ENCODE data around the gene LDLRAD4.

LDLRAD4 gene

GRCh38 chr18:13406736-13407135 lies 188.2 kb downstream of the LDLRAD4 start:
- peaks cover 35% of the 10 kb centered on the region for H3K4me1 ChIP-seq
- TF ChIP-seq Cebpa-rat (IDR thresholded peaks at IDR 0.05): no peak
- H3K4me3 ChIP-seq: no peak overlapping the region
- 0 out of 2 replicates have a peak overlapping the region, but pooled peaks have one; percentile 5 for H3K27ac ChIP-seq
- peaks cover 23% of the 10 kb centered on the region for H3K9me3 ChIP-seq
- H3K36me3 ChIP-seq: peaks cover 90% of the 10 kb centered on the region
- no peaks in the 10 kb centered on the region for H3K27me3 ChIP-seq
- no peak overlapping the region for H3K4me2 ChIP-seq
- H3K9ac ChIP-seq: no peak overlapping the region
- H4K20me1 ChIP-seq: peaks cover 42% of the 10 kb centered on the region

DNA sequence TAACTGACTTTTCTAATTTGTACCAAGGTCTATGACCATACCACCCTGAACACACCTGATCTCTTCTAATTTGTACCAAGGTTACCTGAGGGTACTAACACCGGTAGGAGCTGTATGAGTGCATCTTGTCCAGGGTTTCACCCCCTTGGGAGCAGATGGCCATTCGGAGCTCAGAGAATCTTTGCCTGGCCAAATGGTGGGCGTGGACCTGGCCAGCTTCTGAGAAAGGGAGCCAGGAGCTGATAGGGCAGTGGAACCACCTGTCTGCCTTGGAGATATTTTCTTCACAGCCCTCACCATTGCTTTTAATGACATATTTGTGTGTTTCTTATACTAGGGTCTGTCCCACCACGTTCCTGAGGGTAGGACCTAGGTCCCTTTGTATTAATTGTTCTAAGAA lies 188.9 kb downstream of the LDLRAD4 start:
- H3K9ac ChIP-seq: no peak overlapping the region
- peaks cover 92% of the 10 kb centered on the region for H3K36me3 ChIP-seq
- no peak overlapping the region for H3K27ac ChIP-seq
- no peak overlapping the region for H3K4me2 ChIP-seq
- H3K4me3 ChIP-seq: no peak overlapping the region
- peaks cover 32% of the 10 kb centered on the region; the same call in 1 of the 2 replicates for H3K4me1 ChIP-seq
- no peak for TF ChIP-seq Cebpa-rat (IDR thresholded peaks at IDR 0.05)
- H3K9me3 ChIP-seq: peaks cover 29% of the 10 kb centered on the region
- no peaks in the 10 kb centered on the region for H3K27me3 ChIP-seq
- H4K20me1 ChIP-seq: peaks cover 40% of the 10 kb centered on the region

DNA sequence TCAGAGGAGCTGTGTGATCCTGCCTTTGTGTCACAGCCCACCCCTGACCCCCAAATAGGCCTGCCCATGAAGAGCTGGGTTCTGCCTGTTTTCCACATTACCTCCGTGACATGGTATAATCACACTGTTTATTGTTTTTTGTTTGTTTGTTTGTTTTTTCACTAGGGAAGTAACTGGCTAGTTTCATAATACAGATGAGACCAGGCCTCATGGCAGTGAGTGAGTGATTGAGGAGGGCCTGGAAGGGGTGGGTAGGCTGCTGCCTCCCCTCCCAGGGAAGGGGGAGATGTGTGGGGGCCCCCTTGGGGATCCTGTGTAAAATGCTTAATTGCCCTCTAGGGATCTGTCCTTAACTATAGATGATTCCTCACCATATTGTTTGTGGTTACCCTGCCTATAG lies 190.5 kb downstream of the LDLRAD4 start:
- peaks cover 29% of the 10 kb centered on the region for H3K9me3 ChIP-seq
- H3K4me2 ChIP-seq: no peak overlapping the region; the same call in 1 of the 2 replicates
- peaks cover 45% of the 10 kb centered on the region for H4K20me1 ChIP-seq
- peaks cover 32% of the 10 kb centered on the region for H3K4me1 ChIP-seq
- H3K27me3 ChIP-seq: no peaks in the 10 kb centered on the region
- H3K4me3 ChIP-seq: no peak overlapping the region
- H3K27ac ChIP-seq: peak overlapping the region; percentile 34; the same call in 1 of the 2 replicates
- H3K36me3 ChIP-seq: peaks cover 99% of the 10 kb centered on the region
- no peak overlapping the region for H3K9ac ChIP-seq
- TF ChIP-seq Cebpa-rat (IDR thresholded peaks at IDR 0.05): no peak

- peaks cover 97% of the 10 kb centered on the region for H3K36me3 ChIP-seq
- no peak overlapping the region for H3K4me3 ChIP-seq
- peaks cover 41% of the 10 kb centered on the region for H3K4me1 ChIP-seq
- H3K4me2 ChIP-seq: no peak overlapping the region
- H3K9me3 ChIP-seq: peaks cover 29% of the 10 kb centered on the region
- no peak overlapping the region for H3K27ac ChIP-seq
- no peak overlapping the region for H3K9ac ChIP-seq
- no peaks in the 10 kb centered on the region for H3K27me3 ChIP-seq
- H4K20me1 ChIP-seq: peaks cover 51% of the 10 kb centered on the region
- no peak for TF ChIP-seq Cebpa-rat (IDR thresholded peaks at IDR 0.05)
Observed at GRCh38 chr18:13409997-13410396, 191.4 kb downstream of the LDLRAD4 start.

GRCh38 chr18:13410471-13410870 lies 191.9 kb downstream of the LDLRAD4 start:
- H3K4me2 ChIP-seq: no peak overlapping the region
- peaks cover 92% of the 10 kb centered on the region for H3K36me3 ChIP-seq
- peaks cover 43% of the 10 kb centered on the region for H3K4me1 ChIP-seq
- no peak overlapping the region for H3K9ac ChIP-seq
- H4K20me1 ChIP-seq: peaks cover 54% of the 10 kb centered on the region
- no peak overlapping the region for H3K4me3 ChIP-seq
- H3K9me3 ChIP-seq: peaks cover 29% of the 10 kb centered on the region
- H3K27me3 ChIP-seq: no peaks in the 10 kb centered on the region
- no peak overlapping the region for H3K27ac ChIP-seq
- no peak for TF ChIP-seq Cebpa-rat (IDR thresholded peaks at IDR 0.05)

- Histone ChIP-seq H3K9me3 (peaks cover 29% of the 10 kb centered on the region), H3K36me3 (peaks cover 84% of the 10 kb centered on the region), H3K9ac (no peak overlapping the region), H3K27ac (no peak overlapping the region), H4K20me1 (peaks cover 50% of the 10 kb centered on the region), H3K4me3 (no peak overlapping the region), H3K4me2 (no peak overlapping the region), H3K27me3 (no peaks in the 10 kb centered on the region), H3K4me1 (peaks cover 46% of the 10 kb centered on the region)
- TF ChIP-seq Cebpa-rat (IDR thresholded peaks at IDR 0.05): no peak
Observed at GRCh38 chr18:13412017-13412416, 193.5 kb downstream of the LDLRAD4 start.

DNA sequence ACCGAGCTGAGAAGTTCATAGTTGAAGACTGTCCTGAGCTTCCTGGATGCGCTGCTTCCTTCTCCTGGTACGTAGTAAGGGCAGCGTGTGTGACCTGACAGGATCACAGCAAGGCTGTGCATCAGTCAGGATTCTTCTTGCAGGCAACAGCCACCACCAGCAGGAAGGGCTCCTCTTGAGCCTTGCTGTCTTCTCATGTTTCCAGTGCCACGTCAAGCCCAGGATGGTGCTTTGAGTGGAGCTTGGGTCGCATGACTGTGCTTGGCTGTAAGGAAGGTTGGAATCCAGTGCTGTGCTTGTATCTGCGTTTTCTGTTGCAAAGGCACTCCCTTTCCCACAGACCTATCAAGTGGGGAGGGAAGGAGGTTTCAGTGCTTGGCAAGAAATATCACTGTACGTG lies 194.3 kb downstream of the LDLRAD4 start:
- no peak overlapping the region for H3K4me3 ChIP-seq
- TF ChIP-seq Cebpa-rat (IDR thresholded peaks at IDR 0.05): no peak
- no peak overlapping the region for H3K9ac ChIP-seq
- no peak overlapping the region for H3K27ac ChIP-seq
- H3K9me3 ChIP-seq: peaks cover 26% of the 10 kb centered on the region
- no peak overlapping the region for H3K4me2 ChIP-seq
- no peaks in the 10 kb centered on the region for H3K27me3 ChIP-seq
- H3K36me3 ChIP-seq: peaks cover 75% of the 10 kb centered on the region
- H3K4me1 ChIP-seq: peaks cover 47% of the 10 kb centered on the region
- H4K20me1 ChIP-seq: peaks cover 48% of the 10 kb centered on the region

GRCh38 chr18:13414102-13414501 lies 195.5 kb downstream of the LDLRAD4 start:
- H3K27ac ChIP-seq: no peak overlapping the region
- no peak for TF ChIP-seq Cebpa-rat (IDR thresholded peaks at IDR 0.05)

GRCh38 chr18:13414521-13414920 lies 196.0 kb downstream of the LDLRAD4 start:
- Histone ChIP-seq H3K9ac (no peak overlapping the region; the same call in 1 of the 2 replicates), H3K9me3 (peaks cover 26% of the 10 kb centered on the region), H3K27me3 (no peaks in the 10 kb centered on the region), H3K4me2 (peak overlapping the region; percentile 81; the same call in 1 of the 2 replicates), H3K36me3 (peaks cover 70% of the 10 kb centered on the region), H3K4me1 (peaks cover 45% of the 10 kb centered on the region), H3K4me3 (no peak overlapping the region), H3K27ac (no peak overlapping the region), H4K20me1 (peaks cover 58% of the 10 kb centered on the region)
- no peak for TF ChIP-seq Cebpa-rat (IDR thresholded peaks at IDR 0.05)

More at GRCh38 chr18:13414102-13414501, 195.5 kb downstream of the LDLRAD4 start:
- H3K4me1 ChIP-seq: peaks cover 42% of the 10 kb centered on the region
- H4K20me1 ChIP-seq: peaks cover 58% of the 10 kb centered on the region
- no peak overlapping the region for H3K4me3 ChIP-seq
- H3K9me3 ChIP-seq: peaks cover 26% of the 10 kb centered on the region
- H3K36me3 ChIP-seq: peaks cover 70% of the 10 kb centered on the region
- no peaks in the 10 kb centered on the region for H3K27me3 ChIP-seq
- peak overlapping the region; percentile 81; the same call in 1 of the 2 replicates for H3K4me2 ChIP-seq
- no peak overlapping the region for H3K9ac ChIP-seq

DNA sequence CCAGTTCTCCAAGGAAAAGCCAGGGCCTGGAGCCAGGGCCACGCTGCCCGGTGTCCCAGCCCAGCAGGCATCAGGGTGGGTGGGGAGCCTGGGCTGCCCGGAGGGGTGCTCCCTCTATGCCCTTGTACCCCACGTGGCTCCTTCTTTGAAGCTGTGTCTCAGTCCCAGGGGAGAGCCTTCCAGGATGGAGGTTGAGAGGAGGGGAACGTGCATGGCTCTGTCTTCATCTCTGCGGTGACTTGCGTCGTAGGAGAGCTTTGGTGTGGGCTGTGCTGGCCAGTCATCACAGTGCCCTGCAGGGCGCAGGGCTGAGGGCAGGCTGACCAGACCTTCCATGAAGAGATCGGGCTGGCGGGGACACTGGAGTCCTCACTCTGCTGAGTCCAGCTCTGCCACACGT lies 197.2 kb downstream of the LDLRAD4 start:
- TF ChIP-seq Cebpa-rat (IDR thresholded peaks at IDR 0.05): no peak
- Histone ChIP-seq H3K27ac (peak overlapping the region; percentile 27; the same call in 1 of the 2 replicates), H3K4me3 (no peak overlapping the region; the same call in 1 of the 2 replicates), H3K9me3 (peaks cover 15% of the 10 kb centered on the region), H3K36me3 (peaks cover 68% of the 10 kb centered on the region), H4K20me1 (peaks cover 70% of the 10 kb centered on the region), H3K4me2 (peak overlapping the region; percentile 81), H3K27me3 (no peaks in the 10 kb centered on the region), H3K4me1 (peaks cover 57% of the 10 kb centered on the region), H3K9ac (no peak overlapping the region)

Measured in BLaER1 (cell line).